Liver (tissue), 3 donors: Measurements from ENCODE around the gene DNAJC7.

Experiments
- ATF3 ChIP-seq: IDR thresholded peaks from 2 replicates; pipeline ENCODE4 v1.6.1; 2016; ENCODE audit warnings: antibody characterized with exemption
- CTCF ChIP-seq: fragments of 150-350 bp; IDR thresholded peaks from 2 replicates; pipeline ENCODE4 v1.5.1; 2017; ENCODE audit warnings: improper control_type of control experiment, low read depth, low read length; ENCODE audit not compliant: missing input control
- EGR1 ChIP-seq, 2 donors: IDR thresholded peaks; 2 replicates each; pipeline ENCODE4 v1.6.1; 2016 to 2018; ENCODE audit warnings: antibody characterized with exemption in 2 of 2, low read depth in 2 of 2
- GABPA ChIP-seq, 2 donors: IDR thresholded peaks in 1 of 2; conservative IDR thresholded peaks in 1 of 2; 2 replicates each; pipeline ENCODE4 v1.6.1; 2016; ENCODE audit warnings: antibody characterized with exemption in 2 of 2, mild to moderate bottlenecking in 1 of 2, moderate library complexity in 1 of 2
- HNF4G ChIP-seq: IDR thresholded peaks from 2 replicates; pipeline ENCODE4 v1.6.1; 2016; ENCODE audit warnings: antibody characterized with exemption
- JUND ChIP-seq, 2 donors: IDR thresholded peaks; 2 replicates each; pipeline ENCODE4 v1.6.1; 2016; ENCODE audit warnings: antibody characterized with exemption in 2 of 2
- RAD21 ChIP-seq, 2 donors: IDR thresholded peaks; 2 replicates each; pipeline ENCODE4 v1.6.1; 2016; ENCODE audit warnings: antibody characterized with exemption in 2 of 2, mild to moderate bottlenecking in 2 of 2
- TAF1 ChIP-seq: conservative IDR thresholded peaks from 2 replicates; pipeline ENCODE4 v1.6.1; 2016; ENCODE audit warnings: antibody characterized with exemption, mild to moderate bottlenecking
- YY1 ChIP-seq: IDR thresholded peaks from 2 replicates; pipeline ENCODE4 v1.6.1; 2016; ENCODE audit warnings: antibody characterized with exemption, mild to moderate bottlenecking
- TF ChIP-seq, protein P1 (sequence below): IDR thresholded peaks from 2 replicates; pipeline ENCODE4 v1.6.1; 2016; ENCODE audit warnings: antibody characterized with exemption
- TF ChIP-seq, protein P2 (sequence below): IDR thresholded peaks from 2 replicates; pipeline ENCODE4 v1.6.1; 2016; ENCODE audit warnings: antibody characterized with exemption, mild to moderate bottlenecking
- donor health status: healthy.
- donor health status: healthy.

- TF ChIP-seq ATF3 = no peak
- no peak for TF ChIP-seq CTCF
- no peak for TF ChIP-seq TAF1
- no peak for TF ChIP-seq RAD21 (IDR thresholded peaks at IDR 0.05)
- TF ChIP-seq YY1 = no peak
- TF ChIP-seq, protein P1, sequence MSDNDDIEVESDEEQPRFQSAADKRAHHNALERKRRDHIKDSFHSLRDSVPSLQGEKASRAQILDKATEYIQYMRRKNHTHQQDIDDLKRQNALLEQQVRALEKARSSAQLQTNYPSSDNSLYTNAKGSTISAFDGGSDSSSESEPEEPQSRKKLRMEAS = no peak
- TF ChIP-seq JUND (IDR thresholded peaks at IDR 0.05) = no peak
- TF ChIP-seq EGR1 (IDR thresholded peaks at IDR 0.05; ENCODE audit: low read depth in 2 of 2) = no peak
- TF ChIP-seq GABPA (IDR thresholded peaks at IDR 0.05 in 1 of 2, conservative IDR thresholded peaks at IDR 0.05 in 1 of 2) = no peak
- TF ChIP-seq, protein P2, sequence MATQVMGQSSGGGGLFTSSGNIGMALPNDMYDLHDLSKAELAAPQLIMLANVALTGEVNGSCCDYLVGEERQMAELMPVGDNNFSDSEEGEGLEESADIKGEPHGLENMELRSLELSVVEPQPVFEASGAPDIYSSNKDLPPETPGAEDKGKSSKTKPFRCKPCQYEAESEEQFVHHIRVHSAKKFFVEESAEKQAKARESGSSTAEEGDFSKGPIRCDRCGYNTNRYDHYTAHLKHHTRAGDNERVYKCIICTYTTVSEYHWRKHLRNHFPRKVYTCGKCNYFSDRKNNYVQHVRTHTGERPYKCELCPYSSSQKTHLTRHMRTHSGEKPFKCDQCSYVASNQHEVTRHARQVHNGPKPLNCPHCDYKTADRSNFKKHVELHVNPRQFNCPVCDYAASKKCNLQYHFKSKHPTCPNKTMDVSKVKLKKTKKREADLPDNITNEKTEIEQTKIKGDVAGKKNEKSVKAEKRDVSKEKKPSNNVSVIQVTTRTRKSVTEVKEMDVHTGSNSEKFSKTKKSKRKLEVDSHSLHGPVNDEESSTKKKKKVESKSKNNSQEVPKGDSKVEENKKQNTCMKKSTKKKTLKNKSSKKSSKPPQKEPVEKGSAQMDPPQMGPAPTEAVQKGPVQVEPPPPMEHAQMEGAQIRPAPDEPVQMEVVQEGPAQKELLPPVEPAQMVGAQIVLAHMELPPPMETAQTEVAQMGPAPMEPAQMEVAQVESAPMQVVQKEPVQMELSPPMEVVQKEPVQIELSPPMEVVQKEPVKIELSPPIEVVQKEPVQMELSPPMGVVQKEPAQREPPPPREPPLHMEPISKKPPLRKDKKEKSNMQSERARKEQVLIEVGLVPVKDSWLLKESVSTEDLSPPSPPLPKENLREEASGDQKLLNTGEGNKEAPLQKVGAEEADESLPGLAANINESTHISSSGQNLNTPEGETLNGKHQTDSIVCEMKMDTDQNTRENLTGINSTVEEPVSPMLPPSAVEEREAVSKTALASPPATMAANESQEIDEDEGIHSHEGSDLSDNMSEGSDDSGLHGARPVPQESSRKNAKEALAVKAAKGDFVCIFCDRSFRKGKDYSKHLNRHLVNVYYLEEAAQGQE = no peak
- TF ChIP-seq HNF4G = no peak
These were observed 72.3 kb downstream of the DNAJC7 start for GRCh38 chr17:41944943-41945342.
